NCI-H446 treated with DMSO at 0.1 percent for 48 hours (cell line): ENCODE data around the gene GPI.
"Not testable (repeated sequence)": the region's sequence is repeated elsewhere in the genome, so short reads cannot be mapped to it uniquely, and the experiment has no call there.

Experiments used
- DNase-seq: peaks from one replicate; lab custom pipeline; 2025; lab: John Stamatoyannopoulos, UW

The GPI gene

DNA sequence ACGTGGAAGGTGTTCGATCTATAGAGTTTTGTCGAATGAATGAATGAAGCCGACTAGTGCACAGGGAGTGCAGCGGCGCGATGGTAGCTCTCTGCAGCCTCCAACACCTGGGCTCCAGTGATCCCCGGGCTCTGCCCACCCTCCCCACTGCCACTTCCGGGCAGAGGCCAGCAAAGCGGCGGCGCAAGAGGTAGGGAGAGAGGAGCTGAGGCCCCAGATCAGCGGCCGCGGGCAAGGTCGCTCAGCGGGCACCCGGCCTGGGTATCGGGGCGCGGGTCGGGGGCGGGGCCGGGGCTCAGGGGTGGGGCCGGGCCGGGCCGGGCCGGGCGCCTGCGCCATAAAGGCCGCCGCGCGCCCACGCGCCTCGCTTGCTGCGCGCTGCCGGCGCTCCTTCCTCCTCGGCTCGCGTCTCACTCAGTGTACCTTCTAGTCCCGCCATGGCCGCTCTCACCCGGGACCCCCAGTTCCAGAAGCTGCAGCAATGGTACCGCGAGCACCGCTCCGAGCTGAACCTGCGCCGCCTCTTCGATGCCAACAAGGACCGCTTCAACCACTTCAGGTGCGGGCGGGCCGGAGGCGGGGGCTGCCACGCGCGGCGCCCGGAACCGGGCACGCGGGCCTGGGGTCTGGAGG lies at the start of gene GPI:
GPI (plus strand) TSS at position 367 of the 633 bp plus-strand sequence; CDS start at position 438, 71 bp downstream.
- no peak for DNase-seq

DNA sequence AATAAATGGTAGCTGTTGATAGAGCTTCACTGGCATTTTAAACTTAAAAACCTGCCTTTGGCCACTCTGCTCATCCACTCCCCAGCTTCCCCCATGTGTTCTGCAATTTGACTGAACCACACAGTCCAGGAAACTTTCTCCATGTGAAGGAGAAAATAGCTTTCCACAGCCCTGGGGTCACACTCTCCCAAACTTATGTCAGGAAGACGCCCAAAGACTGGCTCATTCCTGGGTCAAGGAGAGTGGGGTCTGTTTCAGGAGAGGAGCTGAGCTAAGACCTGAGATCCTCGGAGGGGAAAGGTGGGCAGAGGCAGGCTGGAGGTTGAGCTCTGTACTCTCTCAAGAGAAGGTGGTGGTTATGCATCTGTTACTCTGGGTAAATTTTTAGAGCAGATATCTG lies 48.7 kb upstream of the GPI start:
- DNase-seq = no peak

DNA sequence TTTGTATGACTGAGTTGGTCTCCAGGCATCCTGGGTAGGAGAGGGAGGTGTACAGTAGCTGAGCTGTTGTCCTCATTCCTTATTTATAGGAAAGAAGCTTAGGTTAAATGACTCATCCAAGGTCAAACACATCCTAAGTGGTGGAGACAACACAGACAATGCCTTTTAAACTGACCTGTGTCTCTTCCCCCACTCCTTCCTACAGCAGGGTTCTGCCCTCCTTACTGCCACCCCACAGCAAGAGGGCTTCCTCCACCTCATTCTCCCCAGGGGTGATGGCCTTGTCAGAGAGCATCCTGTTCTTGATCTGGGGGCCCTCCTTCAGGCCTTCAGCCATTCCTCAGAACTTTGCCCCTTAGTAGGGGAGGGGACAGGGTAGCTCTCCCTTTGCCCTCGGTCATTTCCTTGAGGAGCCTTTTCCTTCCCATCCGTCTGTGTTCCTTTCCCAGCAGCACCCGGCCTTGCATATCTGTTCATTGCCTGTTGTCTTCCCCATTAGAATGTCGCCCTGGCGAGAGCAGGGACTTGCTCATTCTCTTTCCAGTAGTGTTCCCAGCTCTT lies 48.2 kb upstream of the GPI start:
- no peak for DNase-seq

DNA sequence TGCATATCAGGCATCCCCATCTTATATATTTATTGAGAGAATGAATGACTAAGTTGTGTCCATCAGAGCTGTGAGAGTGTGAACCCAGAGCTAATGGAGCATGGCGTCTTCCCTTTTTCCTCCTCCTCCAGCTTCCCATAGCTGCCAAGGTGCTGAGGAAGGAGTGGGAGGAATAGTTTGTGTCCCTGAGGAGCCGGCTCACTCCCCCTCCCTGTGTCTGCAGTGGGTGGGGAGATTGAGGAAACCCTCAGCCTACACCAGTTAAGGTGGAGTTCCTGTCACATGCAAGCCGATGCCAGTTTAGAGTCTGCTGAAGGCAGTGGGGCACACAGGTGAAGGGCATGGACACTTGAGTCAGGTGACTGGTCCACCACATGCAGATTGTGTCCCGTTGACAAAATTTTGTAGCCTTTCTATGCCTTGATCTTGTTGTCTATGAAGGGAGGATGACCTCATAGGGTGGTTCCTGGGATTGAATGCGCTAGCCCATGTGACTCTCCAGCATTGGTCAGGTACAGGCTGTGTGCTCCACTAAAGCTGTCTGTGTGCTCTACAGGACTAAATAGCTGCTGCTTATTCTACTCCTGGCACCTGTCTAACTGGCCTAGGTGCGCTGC lies 47.6 kb upstream of the GPI start:
- no peak for DNase-seq

DNA sequence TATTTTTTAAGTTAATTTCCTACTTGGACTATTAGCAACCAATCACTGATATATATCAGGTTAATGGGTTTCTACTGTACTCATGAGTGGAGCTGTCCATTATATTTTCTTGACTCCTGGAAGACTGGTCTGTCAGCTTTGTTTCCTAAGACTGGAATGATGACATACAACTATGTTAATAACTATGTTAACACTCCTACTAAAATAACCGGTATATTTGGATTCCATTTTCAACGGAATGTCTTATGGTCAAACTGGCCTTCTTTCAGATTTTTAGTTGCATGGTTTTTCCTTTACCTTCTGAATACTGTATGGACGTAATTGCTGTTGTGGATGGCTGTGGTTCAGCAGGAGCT lies 45.8 kb upstream of the GPI start:
- no peak for DNase-seq

DNA sequence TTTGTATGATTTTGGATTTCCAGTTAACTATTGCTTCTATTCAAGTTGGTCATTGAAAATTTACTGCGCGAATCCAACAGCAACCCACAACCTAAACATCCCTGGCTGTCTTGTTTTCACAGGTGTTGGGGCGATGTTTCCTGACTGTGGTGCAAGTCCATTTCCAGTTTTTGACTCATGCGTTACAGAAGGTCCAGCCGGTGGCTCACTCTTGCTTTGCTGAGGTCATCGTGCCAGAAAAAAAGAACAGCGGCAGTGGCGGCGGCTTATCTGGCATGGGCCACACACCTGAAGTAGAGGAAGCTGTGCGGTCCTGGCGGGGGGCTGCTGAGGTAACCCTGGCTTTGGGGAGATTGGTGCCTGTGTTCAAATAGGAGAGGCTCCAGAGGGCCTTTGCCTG lies 45.2 kb upstream of the GPI start:
- no peak for DNase-seq

DNA sequence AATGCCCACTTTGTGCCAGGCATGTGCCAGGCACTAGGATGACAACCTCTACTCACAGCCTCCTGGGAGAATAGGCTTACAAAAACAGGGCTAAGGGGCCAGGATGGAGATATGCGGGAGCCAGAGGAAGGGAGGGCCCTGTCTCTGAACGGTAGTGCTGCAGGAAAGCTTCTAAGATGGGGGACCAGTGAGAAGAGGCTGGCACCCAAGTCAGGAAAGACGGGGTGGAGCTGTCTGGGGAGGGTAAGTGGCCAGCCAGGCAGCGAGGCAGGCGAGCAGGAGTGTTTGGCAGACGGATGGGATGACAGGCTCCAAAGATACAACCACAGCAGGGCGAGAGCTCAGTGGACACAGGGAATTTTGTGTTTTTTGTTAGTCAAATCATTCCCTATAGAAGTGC lies 44.7 kb upstream of the GPI start:
- DNase-seq = no peak

DNA sequence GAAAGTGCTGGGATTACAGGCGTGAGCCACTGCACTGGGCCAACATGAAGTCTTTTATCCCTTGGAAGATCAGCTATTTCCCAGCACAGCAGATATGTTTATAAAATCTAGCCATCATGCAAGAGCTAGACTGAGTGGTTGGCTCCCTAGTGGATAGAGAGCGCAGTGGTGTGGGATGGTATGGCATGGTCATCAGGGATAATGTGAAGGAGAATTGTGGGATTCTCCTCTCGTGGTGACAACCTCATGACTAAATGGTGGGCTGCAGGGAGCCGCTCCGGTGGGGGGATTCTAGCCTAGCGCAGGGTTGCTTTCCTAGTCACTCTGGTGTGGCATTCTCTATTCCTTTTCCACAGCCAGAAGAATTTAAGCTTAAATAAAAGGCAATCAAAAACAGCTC lies 43.3 kb upstream of the GPI start:
- no peak for DNase-seq

DNA sequence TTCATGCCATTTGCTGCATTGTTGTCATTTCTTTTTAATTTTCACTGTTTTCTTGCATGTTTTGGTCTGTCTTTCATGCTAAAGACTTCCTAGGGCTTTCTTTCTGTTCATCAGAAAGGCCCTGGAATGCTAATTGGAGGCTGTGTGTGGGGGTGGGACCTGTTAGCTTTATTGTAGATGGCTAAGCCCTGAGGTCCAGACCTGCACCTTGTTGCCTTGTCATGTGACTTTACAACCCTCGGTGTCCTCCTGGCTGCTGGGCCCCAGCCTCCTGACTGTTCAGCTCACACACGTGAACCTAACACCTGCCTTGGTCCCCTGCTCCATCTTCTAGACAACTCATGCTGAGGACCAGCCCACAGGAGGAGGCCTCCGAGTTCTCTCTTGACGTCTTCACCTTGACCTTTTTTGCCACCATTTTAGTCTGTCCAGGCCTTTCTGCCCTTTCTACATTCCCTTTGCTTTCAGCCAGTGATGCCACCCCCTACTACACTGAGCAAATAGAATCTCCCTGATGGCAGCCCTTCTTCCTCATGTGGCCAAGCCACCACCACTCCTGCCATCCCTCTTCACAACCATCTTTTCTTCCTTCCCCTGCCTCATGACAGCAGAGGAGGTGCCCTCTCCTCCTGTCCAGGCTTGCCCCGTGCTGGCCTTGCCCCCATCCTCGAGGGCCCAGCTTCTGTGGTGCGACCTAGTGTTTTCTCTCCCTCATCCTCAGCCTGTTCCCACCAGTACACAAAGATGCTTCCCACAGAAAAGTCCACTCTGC lies 41.4 kb upstream of the GPI start:
- DNase-seq = no peak

DNA sequence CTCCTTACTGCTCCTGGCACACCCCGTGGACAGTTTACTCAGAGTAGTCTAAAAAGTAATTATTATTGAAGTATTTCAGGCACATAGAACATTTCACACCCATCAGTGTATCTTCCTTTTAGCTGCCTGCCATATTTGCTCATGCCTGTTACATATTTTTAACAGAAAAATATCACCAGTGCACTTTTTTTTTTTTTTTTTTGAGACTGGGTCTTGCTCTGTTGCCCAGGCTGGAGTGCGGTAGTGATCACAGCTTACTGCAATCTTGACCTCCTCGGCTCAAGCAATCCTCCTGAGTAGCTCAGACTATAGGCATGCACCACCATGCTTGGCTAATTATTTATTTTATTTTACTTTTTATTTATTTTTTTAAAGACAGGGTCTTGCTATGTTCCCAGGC lies 40.7 kb upstream of the GPI start:
- DNase-seq = no peak

DNA sequence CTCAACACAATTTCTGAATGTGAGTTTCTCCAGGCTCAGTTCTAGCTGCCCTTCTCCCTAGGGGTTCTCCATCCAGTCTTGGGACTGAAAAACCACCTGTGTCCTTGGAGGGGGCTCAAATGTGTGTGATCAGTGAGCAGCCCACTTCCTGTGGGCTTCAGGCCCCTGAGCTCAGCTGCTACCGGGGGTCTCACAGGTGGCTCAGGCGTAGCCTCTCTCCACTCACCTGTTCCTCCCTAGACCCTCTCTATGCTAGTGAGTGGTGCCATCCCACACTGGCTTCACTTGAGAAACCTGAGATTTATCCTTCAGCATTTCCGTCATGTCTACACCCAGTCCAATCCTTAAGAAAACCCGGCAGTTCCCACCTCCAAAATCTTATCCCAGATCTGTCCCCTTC lies 39.8 kb upstream of the GPI start:
- no peak for DNase-seq

DNA sequence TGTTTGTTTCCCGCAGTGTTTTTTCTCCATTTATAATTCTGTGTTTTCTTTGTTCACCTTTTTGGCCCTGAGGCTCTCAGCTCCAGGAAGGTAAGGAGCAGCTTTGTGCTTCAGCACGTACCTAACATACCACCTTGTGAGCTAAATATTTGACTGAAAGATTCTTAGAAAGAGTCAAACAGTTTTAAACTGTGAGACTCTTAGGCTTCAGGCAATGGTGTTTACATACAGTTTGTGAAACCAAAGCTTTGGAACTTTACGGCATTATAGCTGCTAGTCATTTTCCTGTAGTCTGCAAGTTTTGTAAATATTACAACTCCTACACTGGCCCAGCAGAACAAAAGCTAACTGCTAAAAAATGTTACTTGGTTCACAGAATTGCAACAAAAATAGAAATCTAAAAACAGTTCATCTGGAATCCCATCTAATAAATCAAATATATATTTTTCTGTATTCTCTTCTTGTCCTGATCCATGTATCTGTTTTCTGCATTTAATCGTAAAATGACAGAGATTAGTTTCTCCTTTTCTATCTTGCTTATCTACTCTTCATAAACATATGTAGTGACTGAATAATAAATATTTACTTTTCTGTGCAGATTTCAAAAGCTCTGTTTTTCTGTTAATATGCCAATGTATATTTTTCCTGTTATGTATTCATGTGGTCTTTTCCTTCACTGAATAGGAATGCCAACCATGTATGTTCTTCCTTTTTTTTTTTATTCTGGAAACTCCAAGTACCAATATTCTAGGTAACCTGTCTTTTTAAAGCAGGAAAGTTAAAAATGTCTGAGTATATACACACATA lies 38.8 kb upstream of the GPI start:
- no peak for DNase-seq

DNA sequence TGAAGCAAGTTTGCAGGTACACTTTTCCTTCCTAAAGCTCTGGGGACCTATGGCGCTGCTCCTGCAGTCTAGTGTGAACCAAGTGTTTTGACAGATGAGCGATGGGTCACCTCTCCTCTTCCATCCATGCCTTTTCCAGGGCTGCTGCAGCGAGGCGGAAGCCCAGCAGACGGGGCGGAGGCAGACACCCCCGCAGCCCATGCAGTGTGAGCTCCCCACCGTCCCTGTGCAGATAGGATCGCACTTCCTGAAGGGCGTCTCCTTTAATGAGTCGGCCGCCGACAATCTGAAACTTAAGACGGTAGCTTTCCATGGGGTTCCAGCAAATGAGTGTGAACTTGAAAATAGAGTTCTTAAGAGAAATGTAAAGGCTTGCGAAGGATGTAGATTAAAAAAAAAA lies 37.1 kb upstream of the GPI start:
- no peak for DNase-seq

DNA sequence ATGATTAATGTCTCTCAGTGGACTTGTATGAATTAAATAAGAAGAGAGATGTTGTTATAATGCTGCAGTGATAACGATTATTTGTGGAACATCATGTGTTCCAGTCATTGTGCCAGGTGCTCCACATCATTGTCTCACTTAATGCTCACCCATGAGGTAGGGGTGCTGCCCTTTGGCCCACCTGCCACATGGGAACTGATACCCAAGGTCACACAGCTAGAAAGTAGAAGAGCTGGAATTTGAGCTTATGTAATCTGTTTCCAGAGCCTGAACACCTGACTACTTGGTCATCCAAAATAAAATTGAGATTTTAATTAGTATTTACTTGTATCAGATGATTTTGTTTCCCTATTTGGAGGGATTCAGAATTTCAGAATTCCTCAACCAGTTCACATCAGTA lies 36.0 kb upstream of the GPI start:
- no peak for DNase-seq

DNA sequence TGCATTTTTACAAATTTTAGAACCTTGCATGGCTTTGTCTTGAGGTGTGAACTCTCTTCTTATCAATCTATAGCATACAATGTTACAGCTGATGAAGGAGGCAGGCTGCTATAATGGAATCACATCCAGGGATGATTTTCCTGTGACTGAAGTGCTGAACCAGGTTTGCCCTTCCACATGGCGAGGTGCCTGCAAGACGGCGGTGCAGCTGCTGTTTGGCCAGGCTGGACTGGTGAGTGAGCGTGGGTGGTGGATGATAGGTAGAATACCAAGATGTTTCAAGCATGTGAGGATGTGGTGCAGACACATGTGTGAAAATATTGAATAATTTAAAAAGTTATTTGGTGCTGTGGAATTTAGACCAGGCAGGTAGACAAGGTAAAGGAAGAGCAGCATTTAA lies 34.9 kb upstream of the GPI start:
- DNase-seq = no peak

DNA sequence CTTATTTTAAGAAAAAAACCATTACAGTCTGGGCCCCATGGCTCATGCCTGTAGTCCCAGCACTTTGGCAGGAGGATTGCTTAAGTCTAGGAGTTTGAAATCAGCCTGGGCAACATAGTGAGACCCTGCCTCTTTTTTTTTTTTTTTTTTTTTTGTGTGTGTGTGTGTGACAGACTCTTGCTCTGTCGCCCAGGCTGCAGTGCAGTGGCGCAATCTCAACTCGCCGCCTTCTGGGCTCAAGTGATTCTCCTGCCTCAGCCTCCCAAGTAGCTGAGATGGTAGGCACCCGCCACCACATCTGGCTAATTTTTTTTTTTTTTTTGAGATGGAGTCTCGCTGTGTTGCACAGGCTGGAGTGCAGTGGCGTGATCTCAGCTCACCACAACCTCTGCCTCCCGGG lies 34.4 kb upstream of the GPI start:
- not testable (repeated sequence) for DNase-seq

DNA sequence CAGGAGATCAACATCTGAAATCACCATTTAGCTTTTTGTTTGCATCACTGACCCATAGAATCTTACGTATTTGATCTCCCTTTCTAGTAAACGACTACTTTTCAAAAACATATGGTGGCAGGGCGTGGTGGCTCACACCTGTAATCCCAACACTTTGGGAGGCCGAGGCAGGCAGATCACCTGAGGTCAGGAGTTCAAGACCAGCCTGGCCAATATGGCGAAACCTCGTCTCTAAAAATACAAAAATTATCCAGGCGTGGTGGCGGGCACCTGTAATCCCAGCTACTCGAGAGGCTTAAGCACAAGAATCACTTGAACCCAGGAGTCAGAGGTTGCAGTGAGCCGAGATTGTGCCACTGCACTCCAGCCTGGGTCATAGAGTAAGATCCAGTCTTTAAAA lies 33.4 kb upstream of the GPI start:
- not testable (repeated sequence) for DNase-seq

DNA sequence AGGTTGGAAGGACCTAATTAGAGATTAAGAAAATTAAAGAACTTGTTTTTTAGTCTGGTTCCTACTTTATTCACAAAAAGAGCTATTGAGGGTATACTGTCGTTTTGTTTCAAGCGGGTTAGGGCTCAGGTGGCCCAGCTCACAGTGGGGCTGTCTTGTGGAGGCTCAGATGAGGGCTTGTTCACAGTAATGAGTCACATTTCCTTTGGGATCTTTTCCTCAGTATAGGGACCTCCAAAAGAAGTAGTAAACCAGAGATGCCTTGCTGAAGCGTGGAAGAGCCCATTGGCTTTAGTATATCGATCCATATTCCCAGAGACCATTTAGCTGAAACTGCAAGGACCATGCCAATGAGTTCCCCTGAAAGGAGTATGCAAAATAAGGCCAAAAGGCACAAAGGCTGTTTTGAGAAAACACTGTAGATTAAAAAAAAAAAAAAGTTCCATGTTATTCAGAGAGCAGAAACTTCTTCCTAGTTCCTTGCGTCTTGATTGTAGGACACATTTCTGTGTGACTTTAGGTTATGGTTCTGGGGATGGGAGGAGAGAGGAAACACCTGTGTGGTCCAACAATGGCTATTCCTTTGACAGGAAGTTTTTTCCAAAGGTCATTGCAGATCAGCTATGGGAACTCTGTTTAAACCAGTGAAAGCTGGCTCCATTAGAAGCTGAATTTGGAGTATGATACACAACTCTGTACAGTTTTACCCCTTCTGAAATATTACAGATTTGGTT lies 32.8 kb upstream of the GPI start:
- DNase-seq = no peak

DNA sequence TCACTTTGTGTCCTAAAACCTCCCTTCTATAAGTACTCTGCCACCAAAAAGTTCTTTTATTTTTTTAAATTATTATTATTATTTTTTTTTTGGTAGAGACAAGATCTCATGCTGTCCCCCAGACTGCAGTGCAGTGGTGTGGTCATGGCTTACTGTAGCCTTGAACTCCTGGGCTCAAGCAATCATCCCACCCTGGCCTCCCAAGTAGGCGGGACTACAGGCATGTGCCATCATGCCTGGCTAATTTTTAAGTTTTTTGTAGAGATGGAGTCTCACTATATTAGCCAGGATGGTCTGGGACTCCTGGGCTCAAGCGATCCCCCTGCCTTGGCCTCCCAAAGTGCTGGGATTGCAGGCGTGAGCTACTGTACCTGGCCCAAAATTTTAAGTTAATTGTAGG lies 29.1 kb upstream of the GPI start:
- DNase-seq = no peak

DNA sequence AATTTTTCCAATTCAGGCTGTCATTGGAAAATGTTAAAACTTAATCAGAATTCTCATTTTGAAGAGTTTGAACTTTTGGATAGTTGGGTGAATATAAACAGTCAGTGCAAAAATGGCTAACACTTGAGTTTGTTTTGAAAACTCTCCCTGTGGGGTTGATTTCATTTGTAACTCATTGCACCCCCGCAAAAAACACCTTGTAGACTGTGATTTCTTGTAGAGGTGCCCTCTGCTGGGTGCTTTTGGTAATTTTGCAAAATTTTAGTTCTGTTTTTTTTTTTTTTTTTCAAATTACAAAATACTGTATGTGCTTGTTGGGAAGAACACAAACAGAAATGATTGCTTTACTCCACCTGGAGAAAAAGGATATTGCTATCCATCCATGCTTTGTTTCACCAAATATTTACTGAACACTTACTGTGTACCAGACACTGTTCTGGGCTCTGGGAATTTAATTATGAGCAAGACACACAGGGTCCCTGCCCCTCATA lies 28.2 kb upstream of the GPI start:
- no peak for DNase-seq

DNA sequence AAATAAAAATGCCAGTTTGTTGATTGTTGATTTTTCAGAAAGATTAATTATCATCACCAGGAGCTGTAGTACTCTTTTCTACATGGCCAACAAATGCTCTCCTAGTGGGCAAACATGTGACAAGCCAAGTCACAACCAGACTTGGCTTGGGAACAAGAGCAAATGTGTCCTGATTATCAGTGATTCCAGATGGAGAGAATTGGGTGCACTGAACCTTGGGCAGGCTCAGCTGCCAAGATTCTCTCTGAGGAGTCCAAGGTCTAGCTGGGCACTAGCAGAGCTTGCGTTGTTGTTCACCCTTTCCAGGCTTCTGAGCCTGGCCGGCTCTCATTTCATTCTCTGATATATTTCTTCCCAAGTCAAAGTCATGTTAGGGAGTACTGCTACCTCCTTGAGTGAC lies 27.3 kb upstream of the GPI start:
- peak; percentile 79 for DNase-seq
